Brain microvascular endothelial cell (primary cell): Measurements from ENCODE around the gene NLRP9.

Source experiments
- DNase-seq: peaks from one replicate; pipeline ENCODE4 v3.0.0-alpha.2; 2020
- H3K27ac ChIP-seq: fragments of 250-450 bp; sonication (Bioruptor Pico); 2 replicates; pipeline ENCODE4 v1.5.1; 2020; ENCODE audit warnings: mild to moderate bottlenecking, moderate library complexity
- H3K27me3 ChIP-seq: fragments of 250-450 bp; sonication (Bioruptor Pico); replicated peaks from 2 replicates; pipeline ENCODE4 v1.5.1; 2020; ENCODE audit warnings: mild to moderate bottlenecking
- H3K36me3 ChIP-seq: fragments of 250-450 bp; sonication (Bioruptor Pico); replicated peaks from 2 replicates; pipeline ENCODE4 v1.5.1; 2020; ENCODE audit warnings: mild to moderate bottlenecking
- H3K4me3 ChIP-seq: 2 replicates; pipeline ENCODE4 v1.5.1; 2011; ENCODE audit warnings: low read depth, mild to moderate bottlenecking, control low read depth, low read length, moderate library complexity
- CTCF ChIP-seq: IDR thresholded peaks from 2 replicates; pipeline ENCODE4 v1.5.1; 2011; ENCODE audit warnings: low read depth, mild to moderate bottlenecking, moderate library complexity, low read length, control low read depth, inconsistent platforms; ENCODE audit errors: missing control alignments
- in situ Hi-C: cut with HindIII; loops from 2 replicates; pipeline ENCODE4 v1.10.0; 2017; ENCODE audit warnings: low sequenced_read_pairs, low pct_ligation_motif_present

NLRP9 gene

GRCh38 chr19:55694656-55695491, 43.3 kb downstream of the NLRP9 start:
- no peak for DNase-seq
- in situ Hi-C loops = no loop called here

GRCh38 chr19:55694241-55694655, 44.0 kb downstream of the NLRP9 start:
- Histone ChIP-seq H3K4me3 (no peak overlapping the region), H3K27ac (no peak overlapping the region), H3K27me3 (no peaks in the 10 kb centered on the region), H3K36me3 (peaks cover 50% of the 10 kb centered on the region)
- DNase-seq = no peak
- in situ Hi-C loops = no loop called here
- TF ChIP-seq CTCF = no peak

More at GRCh38 chr19:55694656-55695491, 43.3 kb downstream of the NLRP9 start:
- Histone ChIP-seq H3K27me3 (no peaks in the 10 kb centered on the region), H3K27ac (no peak overlapping the region), H3K36me3 (peaks cover 47% of the 10 kb centered on the region), H3K4me3 (no peak overlapping the region)
- no peak for TF ChIP-seq CTCF

GRCh38 chr19:55693336-55693974, 44.7 kb downstream of the NLRP9 start:
- in situ Hi-C loops = no loop called here
- Histone ChIP-seq H3K27ac (no peak overlapping the region), H3K27me3 (no peaks in the 10 kb centered on the region), H3K36me3 (peaks cover 56% of the 10 kb centered on the region), H3K4me3 (no peak overlapping the region)
- no peak for DNase-seq
- TF ChIP-seq CTCF = no peak

- H3K4me3 ChIP-seq = no peak overlapping the region
- H3K36me3 ChIP-seq = peaks cover 52% of the 10 kb centered on the region
- no peak for DNase-seq
- TF ChIP-seq CTCF = no peak
- no peak overlapping the region for H3K27ac ChIP-seq
- no peaks in the 10 kb centered on the region for H3K27me3 ChIP-seq
- in situ Hi-C loops = no loop called here
These were observed 45.5 kb downstream of the NLRP9 start for GRCh38 chr19:55692681-55693081.

GRCh38 chr19:55691561-55692481, 46.4 kb downstream of the NLRP9 start:
- Histone ChIP-seq H3K27me3 (no peaks in the 10 kb centered on the region), H3K4me3 (no peak overlapping the region), H3K27ac (no peak overlapping the region), H3K36me3 (peaks cover 56% of the 10 kb centered on the region)
- in situ Hi-C loops = no loop called here
- no peak for TF ChIP-seq CTCF
- DNase-seq = no peak
